Measurements from ENCODE around the gene ZNF775.
A peak's percentile ranks its signal among the peaks of the same experiment; 100 is the strongest.

The ZNF775 gene

GRCh38 chr7:150346922-150347321 lies 32.2 kb upstream of the ZNF775 start:
- TF ChIP-seq CTCF (IDR thresholded peaks at IDR 0.05) = no peak
- H3K36me3 ChIP-seq = no peaks in the 10 kb centered on the region
- no peak overlapping the region for H3K4me3 ChIP-seq (ENCODE audit: low read depth in 1 of 2, low read length in 1 of 2)
- H3K27me3 ChIP-seq = peaks cover 48% of the 10 kb centered on the region
- peaks cover 8% of the 10 kb centered on the region for H3K9me3 ChIP-seq
- no peak overlapping the region for H3K27ac ChIP-seq
- H3K4me1 ChIP-seq (ENCODE audit: control insufficient read depth in 1 of 2, insufficient read depth in 1 of 2, low read depth in 1 of 2, low read length in 1 of 2) = no peaks in the 10 kb centered on the region

- H3K4me3 ChIP-seq (ENCODE audit: low read depth in 1 of 2, low read length in 1 of 2) = no peak overlapping the region
- no peak for TF ChIP-seq CTCF (IDR thresholded peaks at IDR 0.05)
- H3K27me3 ChIP-seq = peaks cover under 1% of the 10 kb centered on the region
These were observed 27.4 kb upstream of the ZNF775 start for GRCh38 chr7:150351587-150352194.

GRCh38 chr7:150355666-150356059 lies 23.5 kb upstream of the ZNF775 start:
- no peaks in the 10 kb centered on the region for H3K27me3 ChIP-seq
- no peak overlapping the region for H3K27ac ChIP-seq
- no peaks in the 10 kb centered on the region for H3K36me3 ChIP-seq
- TF ChIP-seq CTCF (IDR thresholded peaks at IDR 0.05) = no peak
- no peaks in the 10 kb centered on the region for H3K9me3 ChIP-seq
- H3K4me1 ChIP-seq (ENCODE audit: control insufficient read depth in 1 of 2, insufficient read depth in 1 of 2, low read depth in 1 of 2, low read length in 1 of 2) = no peaks in the 10 kb centered on the region
- no peak overlapping the region for H3K4me3 ChIP-seq (ENCODE audit: low read depth in 1 of 2, low read length in 1 of 2)

More at GRCh38 chr7:150351587-150352194, 27.4 kb upstream of the ZNF775 start:
- Histone ChIP-seq H3K36me3 (no peaks in the 10 kb centered on the region), H3K4me1 (ENCODE audit: control insufficient read depth in 1 of 2, insufficient read depth in 1 of 2, low read depth in 1 of 2, low read length in 1 of 2) (no peaks in the 10 kb centered on the region), H3K27ac (no peak overlapping the region), H3K9me3 (no peaks in the 10 kb centered on the region)

GRCh38 chr7:150356265-150356897 lies 22.7 kb upstream of the ZNF775 start:
- no peak overlapping the region for H3K4me3 ChIP-seq (ENCODE audit: low read depth in 1 of 2, low read length in 1 of 2)
- no peaks in the 10 kb centered on the region for H3K4me1 ChIP-seq (ENCODE audit: control insufficient read depth in 1 of 2, insufficient read depth in 1 of 2, low read depth in 1 of 2, low read length in 1 of 2)
- H3K27me3 ChIP-seq = no peaks in the 10 kb centered on the region
- peak; percentile 10 for TF ChIP-seq CTCF (IDR thresholded peaks at IDR 0.05)
- no peaks in the 10 kb centered on the region for H3K36me3 ChIP-seq
- H3K27ac ChIP-seq = no peak overlapping the region
- H3K9me3 ChIP-seq = no peaks in the 10 kb centered on the region

GRCh38 chr7:150357270-150357669 lies 21.9 kb upstream of the ZNF775 start:
- Histone ChIP-seq H3K36me3 (no peaks in the 10 kb centered on the region), H3K27me3 (no peaks in the 10 kb centered on the region), H3K9me3 (no peaks in the 10 kb centered on the region), H3K4me1 (ENCODE audit: control insufficient read depth in 1 of 2, insufficient read depth in 1 of 2, low read depth in 1 of 2, low read length in 1 of 2) (no peaks in the 10 kb centered on the region), H3K4me3 (ENCODE audit: low read depth in 1 of 2, low read length in 1 of 2) (no peak overlapping the region), H3K27ac (no peak overlapping the region)
- no peak for TF ChIP-seq CTCF (IDR thresholded peaks at IDR 0.05)

Data from neutrophil (primary cell).